GM12865 (cell line): ENCODE results near the gene NFIA.

Source experiments
- DNase-seq: peaks from one replicate; pipeline ENCODE4 v3.0.0; 2010; ENCODE audit warnings: low read depth
- H3K4me3 ChIP-seq: 2 replicates; pipeline ENCODE4 v1.5.1; 2011; ENCODE audit warnings: mild to moderate bottlenecking, low read depth, low read length, control low read depth
- CTCF ChIP-seq: IDR thresholded peaks from 2 replicates; pipeline ENCODE4 v1.5.1; 2011; ENCODE audit warnings: low read length, control low read depth, low read depth, inconsistent platforms; ENCODE audit not compliant: insufficient read depth; ENCODE audit errors: missing control alignments

Gene NFIA

GRCh38 chr1:61081144-61081685 lies 1.1 kb upstream of the NFIA start:
- DNase-seq: no peak
- TF ChIP-seq CTCF: no peak
- H3K4me3 ChIP-seq: no peak overlapping the region

DNA sequence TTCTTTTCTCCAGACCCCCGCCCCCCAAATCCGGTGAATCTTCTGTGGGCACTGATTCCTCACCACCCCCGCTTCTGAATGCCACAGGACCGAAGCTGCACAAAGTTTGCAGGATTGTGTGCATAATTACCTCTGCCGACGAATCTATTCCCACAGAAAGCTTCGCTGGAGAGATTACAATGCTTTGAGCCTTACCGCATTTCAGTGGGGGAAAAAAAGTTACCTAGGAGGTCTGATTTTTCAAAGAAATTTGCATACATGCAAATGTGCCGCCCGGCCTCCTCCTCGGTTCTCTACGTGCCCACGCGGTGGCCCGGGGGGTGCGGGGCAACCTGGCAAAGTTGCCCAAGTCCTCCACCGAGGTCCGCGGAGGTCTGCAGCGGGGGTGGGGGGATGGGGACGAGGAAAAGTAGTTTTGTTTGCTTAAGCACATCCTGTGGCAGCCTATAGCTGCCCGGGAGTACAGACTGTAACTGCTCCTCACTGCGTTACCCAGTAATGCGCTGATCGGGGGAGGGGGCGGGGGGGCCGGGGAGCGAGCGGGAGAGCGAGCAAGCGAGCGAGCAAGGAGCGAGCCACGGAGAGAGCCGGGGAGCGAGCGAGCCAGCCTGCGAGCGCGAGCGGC lies 563 bp upstream of the NFIA start:
- no peak for DNase-seq
- H3K4me3 ChIP-seq: peak overlapping the region; percentile 7; the same call in 1 of the 2 replicates
- TF ChIP-seq CTCF: no peak

GRCh38 chr1:61083013-61083806 lies 849 bp downstream of the NFIA start:
- peak overlapping the region; percentile 13; the same call in 1 of the 2 replicates for H3K4me3 ChIP-seq
- no peak for TF ChIP-seq CTCF

GRCh38 chr1:61083807-61084440 lies 1.6 kb downstream of the NFIA start:
- no peak for DNase-seq
- H3K4me3 ChIP-seq: no peak overlapping the region
- TF ChIP-seq CTCF: no peak

More at GRCh38 chr1:61083013-61083806, 849 bp downstream of the NFIA start:
- no peak for DNase-seq

DNA sequence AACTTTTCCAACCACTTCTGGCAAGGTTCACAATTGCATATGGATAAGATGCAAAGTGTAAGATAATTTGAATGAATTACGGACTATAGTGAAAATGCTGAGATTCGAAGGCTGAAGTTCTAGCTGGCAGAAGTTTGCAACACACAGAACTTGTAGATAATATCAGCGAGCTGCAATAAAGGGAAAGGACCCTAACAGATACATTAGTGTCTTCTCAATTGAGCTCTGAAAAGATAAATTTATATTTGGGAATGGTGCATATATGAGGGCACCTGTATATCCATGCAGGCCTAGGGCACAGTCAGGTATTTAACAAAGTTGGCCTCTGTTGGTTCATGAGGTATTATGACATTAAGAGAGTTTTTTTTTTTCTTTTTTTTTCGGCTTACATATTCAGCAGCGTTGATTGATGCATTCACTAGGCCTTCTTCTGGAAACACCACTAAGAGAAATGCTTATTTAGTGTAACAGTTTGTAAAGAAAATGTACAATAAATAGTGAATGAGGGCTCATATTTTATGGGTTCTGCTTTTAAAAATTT lies 2.2 kb downstream of the NFIA start:
- DNase-seq: no peak
- H3K4me3 ChIP-seq: no peak overlapping the region
- TF ChIP-seq CTCF: no peak

- no peak overlapping the region for H3K4me3 ChIP-seq
- TF ChIP-seq CTCF: no peak
- no peak for DNase-seq
These were observed 3.0 kb downstream of the NFIA start for GRCh38 chr1:61085206-61085982.
